Measurements from ENCODE around the gene IGLON5.

- no peak for TF ChIP-seq GLIS3 (CRISPR knock-in tag; IDR thresholded peaks at IDR 0.05)
- no peak for TF ChIP-seq ZNF565 (CRISPR knock-in tag; conservative IDR thresholded peaks at IDR 0.05; ENCODE audit: low read depth)
- no peak for TF ChIP-seq ISL1 (CRISPR knock-in tag; IDR thresholded peaks at IDR 0.05)
- TF ChIP-seq CREB5 (CRISPR knock-in tag; IDR thresholded peaks at IDR 0.05; ENCODE audit: low read depth): no peak
- TF ChIP-seq, protein P1, sequence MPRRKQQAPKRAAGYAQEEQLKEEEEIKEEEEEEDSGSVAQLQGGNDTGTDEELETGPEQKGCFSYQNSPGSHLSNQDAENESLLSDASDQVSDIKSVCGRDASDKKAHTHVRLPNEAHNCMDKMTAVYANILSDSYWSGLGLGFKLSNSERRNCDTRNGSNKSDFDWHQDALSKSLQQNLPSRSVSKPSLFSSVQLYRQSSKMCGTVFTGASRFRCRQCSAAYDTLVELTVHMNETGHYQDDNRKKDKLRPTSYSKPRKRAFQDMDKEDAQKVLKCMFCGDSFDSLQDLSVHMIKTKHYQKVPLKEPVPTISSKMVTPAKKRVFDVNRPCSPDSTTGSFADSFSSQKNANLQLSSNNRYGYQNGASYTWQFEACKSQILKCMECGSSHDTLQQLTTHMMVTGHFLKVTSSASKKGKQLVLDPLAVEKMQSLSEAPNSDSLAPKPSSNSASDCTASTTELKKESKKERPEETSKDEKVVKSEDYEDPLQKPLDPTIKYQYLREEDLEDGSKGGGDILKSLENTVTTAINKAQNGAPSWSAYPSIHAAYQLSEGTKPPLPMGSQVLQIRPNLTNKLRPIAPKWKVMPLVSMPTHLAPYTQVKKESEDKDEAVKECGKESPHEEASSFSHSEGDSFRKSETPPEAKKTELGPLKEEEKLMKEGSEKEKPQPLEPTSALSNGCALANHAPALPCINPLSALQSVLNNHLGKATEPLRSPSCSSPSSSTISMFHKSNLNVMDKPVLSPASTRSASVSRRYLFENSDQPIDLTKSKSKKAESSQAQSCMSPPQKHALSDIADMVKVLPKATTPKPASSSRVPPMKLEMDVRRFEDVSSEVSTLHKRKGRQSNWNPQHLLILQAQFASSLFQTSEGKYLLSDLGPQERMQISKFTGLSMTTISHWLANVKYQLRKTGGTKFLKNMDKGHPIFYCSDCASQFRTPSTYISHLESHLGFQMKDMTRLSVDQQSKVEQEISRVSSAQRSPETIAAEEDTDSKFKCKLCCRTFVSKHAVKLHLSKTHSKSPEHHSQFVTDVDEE (CRISPR knock-in tag; IDR thresholded peaks at IDR 0.05): no peak
- TF ChIP-seq, protein P2, sequence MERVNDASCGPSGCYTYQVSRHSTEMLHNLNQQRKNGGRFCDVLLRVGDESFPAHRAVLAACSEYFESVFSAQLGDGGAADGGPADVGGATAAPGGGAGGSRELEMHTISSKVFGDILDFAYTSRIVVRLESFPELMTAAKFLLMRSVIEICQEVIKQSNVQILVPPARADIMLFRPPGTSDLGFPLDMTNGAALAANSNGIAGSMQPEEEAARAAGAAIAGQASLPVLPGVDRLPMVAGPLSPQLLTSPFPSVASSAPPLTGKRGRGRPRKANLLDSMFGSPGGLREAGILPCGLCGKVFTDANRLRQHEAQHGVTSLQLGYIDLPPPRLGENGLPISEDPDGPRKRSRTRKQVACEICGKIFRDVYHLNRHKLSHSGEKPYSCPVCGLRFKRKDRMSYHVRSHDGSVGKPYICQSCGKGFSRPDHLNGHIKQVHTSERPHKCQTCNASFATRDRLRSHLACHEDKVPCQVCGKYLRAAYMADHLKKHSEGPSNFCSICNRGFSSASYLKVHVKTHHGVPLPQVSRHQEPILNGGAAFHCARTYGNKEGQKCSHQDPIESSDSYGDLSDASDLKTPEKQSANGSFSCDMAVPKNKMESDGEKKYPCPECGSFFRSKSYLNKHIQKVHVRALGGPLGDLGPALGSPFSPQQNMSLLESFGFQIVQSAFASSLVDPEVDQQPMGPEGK (CRISPR knock-in tag; IDR thresholded peaks at IDR 0.05; ENCODE audit: borderline replicate concordance): no peak
These were observed 5.2 kb downstream of the IGLON5 start for GRCh38 chr19:51316688-51317087.

Data from SK-N-SH treated with all-trans-retinoic acid at 6 μM for 48 hours (cell line).